Tibial artery (tissue), 4 donors: ENCODE measurements around the gene GSAP.

Source experiments
- DNase-seq, 2 donors: peaks; one replicate each; pipeline ENCODE4 v3.0.0-alpha.2; 2019
- H3K27ac ChIP-seq, 2 donors: fragments of 200-600 bp; sonication (generic) in 1 of 2; 1 replicate in 1 of 2; 2 replicates in 1 of 2; pipeline ENCODE4 v1.5.1; 2018 to 2019; ENCODE audit warnings: mild to moderate bottlenecking in 1 of 2
- H3K27me3 ChIP-seq, 2 donors: fragments of 200-600 bp; sonication (generic) in 1 of 2; one replicate each; pipeline versions ENCODE4 v1.5.1 to v1.6.0; 2016 to 2019
- H3K36me3 ChIP-seq, 3 donors: fragments of 200-600 bp; sonication (generic) in 2 of 3; one replicate each; pipeline ENCODE4 v1.5.1; 2016 to 2019; ENCODE audit warnings: mild to moderate bottlenecking in 2 of 3
- H3K4me1 ChIP-seq, 4 donors: fragments of 200-600 bp; sonication (generic) in 2 of 4; 1 replicate in 3 of 4; 2 replicates in 1 of 4; pipeline ENCODE4 v1.5.1; 2016 to 2019
- H3K4me3 ChIP-seq, 2 donors: fragments of 200-600 bp; sonication (generic) in 1 of 2; 1 replicate in 1 of 2; 2 replicates in 1 of 2; pipeline ENCODE4 v1.5.1; 2018 to 2019; ENCODE audit warnings: mild to moderate bottlenecking in 2 of 2
- H3K9me3 ChIP-seq, 3 donors: fragments of 200-600 bp; sonication (generic) in 1 of 3; one replicate each; pipeline ENCODE4 v1.5.1; 2016 to 2019
- CTCF ChIP-seq, 2 experiments: fragments of 200-600 bp in 1 of 2; fragments of 450-650 bp in 1 of 2; IDR thresholded peaks; one replicate each; pipeline ENCODE4 v1.5.1; 2017 to 2019; ENCODE audit warnings: antibody characterized with exemption in 2 of 2, mild to moderate bottlenecking in 1 of 2, moderate library complexity in 1 of 2
- intact Hi-C: fragments of 100-400 bp; cut with DNase I; formaldehyde crosslinking; loops from one replicate; pipeline ENCODE4 v1.15.0; 2023; ENCODE audit warnings: low total_unique reads

The GSAP gene

GRCh38 chr7:77388055-77388641, 28.0 kb downstream of the GSAP start:
- Histone ChIP-seq H3K4me3 (no peak overlapping the region), H3K4me1 (no peaks in the 10 kb centered on the region), H3K36me3 (peaks cover 0 to 5% (median 0%) of the 10 kb centered on the region in 3 donors), H3K27me3 (no peaks in the 10 kb centered on the region), H3K9me3 (no peaks in the 10 kb centered on the region), H3K27ac (no peak overlapping the region)
- TF ChIP-seq CTCF (IDR thresholded peaks at IDR 0.05) = no peak
- intact Hi-C loops = no loop called here
- DNase-seq = no peak

GRCh38 chr7:77386165-77386822, 29.9 kb downstream of the GSAP start:
- DNase-seq = no peak
- Histone ChIP-seq H3K27me3 (no peaks in the 10 kb centered on the region), H3K9me3 (no peaks in the 10 kb centered on the region), H3K4me1 (no peaks in the 10 kb centered on the region), H3K4me3 (no peak overlapping the region), H3K36me3 (no peaks in the 10 kb centered on the region), H3K27ac (no peak overlapping the region)
- intact Hi-C loops = no loop called here
- no peak for TF ChIP-seq CTCF (IDR thresholded peaks at IDR 0.05)

GRCh38 chr7:77383333-77383740, 32.8 kb downstream of the GSAP start:
- intact Hi-C loops = no loop called here
- no peaks in the 10 kb centered on the region for H3K36me3 ChIP-seq
- H3K9me3 ChIP-seq = no peaks in the 10 kb centered on the region
- no peak overlapping the region for H3K4me3 ChIP-seq
- no peak for DNase-seq
- no peaks in the 10 kb centered on the region for H3K27me3 ChIP-seq
- no peak overlapping the region for H3K27ac ChIP-seq
- H3K4me1 ChIP-seq = no peaks in the 10 kb centered on the region
- TF ChIP-seq CTCF (IDR thresholded peaks at IDR 0.05) = no peak

GRCh38 chr7:77382532-77382931, 33.6 kb downstream of the GSAP start:
- intact Hi-C loops = no loop called here
- no peak for TF ChIP-seq CTCF (IDR thresholded peaks at IDR 0.05)
- H3K4me3 ChIP-seq = no peak overlapping the region
- no peaks in the 10 kb centered on the region for H3K27me3 ChIP-seq
- DNase-seq = no peak
- H3K4me1 ChIP-seq = no peaks in the 10 kb centered on the region
- no peak overlapping the region for H3K27ac ChIP-seq
- H3K36me3 ChIP-seq = peaks cover 0 to 6% (median 0%) of the 10 kb centered on the region in 3 donors
- H3K9me3 ChIP-seq = no peaks in the 10 kb centered on the region

- TF ChIP-seq CTCF (IDR thresholded peaks at IDR 0.05) = no peak
- Histone ChIP-seq H3K27ac (no peak overlapping the region), H3K9me3 (no peaks in the 10 kb centered on the region), H3K36me3 (peaks cover 1 to 21% (median 6%) of the 10 kb centered on the region in 3 donors), H3K4me3 (no peak overlapping the region), H3K4me1 (no peaks in the 10 kb centered on the region), H3K27me3 (no peaks in the 10 kb centered on the region)
- no peak for DNase-seq
- intact Hi-C loops = no loop called here
Measured at GRCh38 chr7:77378584-77378983, 37.6 kb downstream of the GSAP start.
